ENCODE results near the gene DEFB131B.

- TF ChIP-seq POLR2A (IDR thresholded peaks at IDR 0.05; ENCODE audit: low read length) (no peak), GATA1 (IDR thresholded peaks at IDR 0.05; ENCODE audit: low read depth, low read length) (no peak)
Measured at GRCh38 chr11:71933141-71933933, 55.1 kb downstream of the DEFB131B start.

All from erythroblast (primary cell).